Adrenal gland (tissue), 12 donors: ENCODE data around the gene C3. TPM values are rescaled to one million over a fixed set of nuclear protein-coding genes. Genes with fewer than 3 reads are reported as not detected.
"Not testable (repeated sequence)": the region's sequence is repeated elsewhere in the genome, so short reads cannot be mapped to it uniquely, and the experiment has no call there.

Experiments
- DNase-seq, 7 donors: peaks; one replicate each; pipeline ENCODE4 v3.0.0-alpha.2; 2019 to 2020
- H3K27ac ChIP-seq, 5 donors: fragments of 200-600 bp; sonication (generic) in 4 of 5; 1 replicate in 3 of 5; 2 replicates in 2 of 5; pipeline versions ENCODE4 v1.5.1 to v1.8.0; 2016 to 2020; ENCODE audit warnings: mild to moderate bottlenecking in 1 of 5
- H3K27me3 ChIP-seq: fragments of 200-600 bp; 2 replicates; pipeline ENCODE4 v1.8.0; 2021
- H3K36me3 ChIP-seq, 2 donors: fragments of 200-600 bp; replicated peaks in 1 of 2; 1 replicate in 1 of 2; 2 replicates in 1 of 2; pipeline versions ENCODE4 v1.5.1 to v1.8.0; 2018 to 2022
- H3K4me1 ChIP-seq, 2 donors: fragments of 200-600 bp; replicated peaks in 1 of 2; 1 replicate in 1 of 2; 2 replicates in 1 of 2; pipeline versions ENCODE4 v1.5.1 to v1.8.0; 2018 to 2021
- H3K4me3 ChIP-seq, 4 donors: fragments of 200-600 bp; sonication (generic) in 3 of 4; one replicate each; pipeline ENCODE4 v1.5.1; 2016 to 2018
- H3K9me3 ChIP-seq, 3 donors: fragments of 200-600 bp; sonication (generic) in 1 of 3; replicated peaks in 1 of 3; 1 replicate in 2 of 3; 2 replicates in 1 of 3; pipeline versions ENCODE4 v1.5.1 to v1.8.0; 2016 to 2021
- POLR2A ChIP-seq, 2 donors: fragments of 450-650 bp; IDR thresholded peaks; one replicate each; pipeline ENCODE4 v1.6.1; 2017; ENCODE audit warnings: antibody characterized with exemption in 2 of 2, mild to moderate bottlenecking in 2 of 2, moderate library complexity in 1 of 2
- WGBS, 4 donors: extraction: QIAGEN DNeasy Blood & Tissue Kit in 2 of 4; methylation state at CpG; one replicate each; pipeline versions ENCODE4 v1.1.5 to v1.1.7; 2013 to 2017; 5-methylcytosine and 5-hydroxymethylcytosine counted together
- intact Hi-C, 2 donors: fragments of 100-400 bp; cut with DNase I; formaldehyde crosslinking; loops; one replicate each; pipeline versions ENCODE4 v1.14.1 to v1.15.0; 2022 to 2023
- polyA plus RNA-seq, 3 donors: library from polyadenylated mRNA; stranded (reverse); fragments of 200-250 nt in 2 of 3; fragments of 350-450 nt in 1 of 3; fragmentation: Illumina TruSeq in 1 of 3; extraction: RNeasy Lipid Tissue Mini Kit (QIAGEN cat#74804) in 1 of 3; gene quantifications; one replicate each; pipeline ENCODE4 v1.2.3, GENCODE V29; 2013 to 2014
- total RNA-seq, 9 donors: library from RNA; depleted of rRNA in 4 of 9; stranded (reverse); fragments of >200 nt in 4 of 9; fragments of 120-200 nt in 1 of 9; fragmentation: NEBNext Ultra II Directional in 1 of 9; extraction: Animal tissue kit (Norgen Biotek cat#: 25700) in 1 of 9; gene quantifications; one replicate each; pipeline versions ENCODE4 v1.1.0 to v1.2.4, GENCODE V29; 2013 to 2023
- TF ChIP-seq, protein P1 (sequence below), 6 experiments: fragments of 450-650 bp in 4 of 6; fragments of 200-600 bp in 2 of 6; sonication (generic) in 1 of 6; IDR thresholded peaks; 1 replicate in 5 of 6; 2 replicates in 1 of 6; pipeline versions ENCODE4 v1.5.1 to v1.8.0; 2016 to 2021; ENCODE audit warnings: antibody characterized with exemption in 6 of 6, mild to moderate bottlenecking in 2 of 6, moderate library complexity in 1 of 6
- donor health status: healthy with polysubstance abuse.
- donor health status: Bipolar disorder and iron deficiency.
- donor health status: DM: yes; HTN: yes; CAD: no.
- donor health status: DM: no; HTN: no; CAD: no.
- donor health status: DM: no; HTN: no; CAD: no.
- donor health status: DM: yes; HTN: yes; CAD: no.

Gene C3
- total and polyA plus RNA-seq, 12 donors: 2.4 to 5,179 (median 2,192) TPM

- intact Hi-C loops: no loop called here
- H3K36me3 ChIP-seq: no peaks in the 10 kb centered on the region
- no peaks in the 10 kb centered on the region for H3K27me3 ChIP-seq
- H3K4me3 ChIP-seq: no peak overlapping the region
- peaks cover 0 to 2% of the 10 kb centered on the region in 2 donors for H3K4me1 ChIP-seq
- H3K27ac ChIP-seq: no peak overlapping the region
- no peak for TF ChIP-seq POLR2A (IDR thresholded peaks at IDR 0.05)
- TF ChIP-seq, protein P1, sequence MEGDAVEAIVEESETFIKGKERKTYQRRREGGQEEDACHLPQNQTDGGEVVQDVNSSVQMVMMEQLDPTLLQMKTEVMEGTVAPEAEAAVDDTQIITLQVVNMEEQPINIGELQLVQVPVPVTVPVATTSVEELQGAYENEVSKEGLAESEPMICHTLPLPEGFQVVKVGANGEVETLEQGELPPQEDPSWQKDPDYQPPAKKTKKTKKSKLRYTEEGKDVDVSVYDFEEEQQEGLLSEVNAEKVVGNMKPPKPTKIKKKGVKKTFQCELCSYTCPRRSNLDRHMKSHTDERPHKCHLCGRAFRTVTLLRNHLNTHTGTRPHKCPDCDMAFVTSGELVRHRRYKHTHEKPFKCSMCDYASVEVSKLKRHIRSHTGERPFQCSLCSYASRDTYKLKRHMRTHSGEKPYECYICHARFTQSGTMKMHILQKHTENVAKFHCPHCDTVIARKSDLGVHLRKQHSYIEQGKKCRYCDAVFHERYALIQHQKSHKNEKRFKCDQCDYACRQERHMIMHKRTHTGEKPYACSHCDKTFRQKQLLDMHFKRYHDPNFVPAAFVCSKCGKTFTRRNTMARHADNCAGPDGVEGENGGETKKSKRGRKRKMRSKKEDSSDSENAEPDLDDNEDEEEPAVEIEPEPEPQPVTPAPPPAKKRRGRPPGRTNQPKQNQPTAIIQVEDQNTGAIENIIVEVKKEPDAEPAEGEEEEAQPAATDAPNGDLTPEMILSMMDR (IDR thresholded peaks at IDR 0.05): no peak
- H3K9me3 ChIP-seq: no peaks in the 10 kb centered on the region
- DNase-seq: no peak
- WGBS, 4 donors: 91 to 96% (median 95%) methylated on average over 10 to 17 of the region's 17 CpGs
Measured at GRCh38 chr19:6664916-6665315, 55.5 kb downstream of the C3 start.

DNA sequence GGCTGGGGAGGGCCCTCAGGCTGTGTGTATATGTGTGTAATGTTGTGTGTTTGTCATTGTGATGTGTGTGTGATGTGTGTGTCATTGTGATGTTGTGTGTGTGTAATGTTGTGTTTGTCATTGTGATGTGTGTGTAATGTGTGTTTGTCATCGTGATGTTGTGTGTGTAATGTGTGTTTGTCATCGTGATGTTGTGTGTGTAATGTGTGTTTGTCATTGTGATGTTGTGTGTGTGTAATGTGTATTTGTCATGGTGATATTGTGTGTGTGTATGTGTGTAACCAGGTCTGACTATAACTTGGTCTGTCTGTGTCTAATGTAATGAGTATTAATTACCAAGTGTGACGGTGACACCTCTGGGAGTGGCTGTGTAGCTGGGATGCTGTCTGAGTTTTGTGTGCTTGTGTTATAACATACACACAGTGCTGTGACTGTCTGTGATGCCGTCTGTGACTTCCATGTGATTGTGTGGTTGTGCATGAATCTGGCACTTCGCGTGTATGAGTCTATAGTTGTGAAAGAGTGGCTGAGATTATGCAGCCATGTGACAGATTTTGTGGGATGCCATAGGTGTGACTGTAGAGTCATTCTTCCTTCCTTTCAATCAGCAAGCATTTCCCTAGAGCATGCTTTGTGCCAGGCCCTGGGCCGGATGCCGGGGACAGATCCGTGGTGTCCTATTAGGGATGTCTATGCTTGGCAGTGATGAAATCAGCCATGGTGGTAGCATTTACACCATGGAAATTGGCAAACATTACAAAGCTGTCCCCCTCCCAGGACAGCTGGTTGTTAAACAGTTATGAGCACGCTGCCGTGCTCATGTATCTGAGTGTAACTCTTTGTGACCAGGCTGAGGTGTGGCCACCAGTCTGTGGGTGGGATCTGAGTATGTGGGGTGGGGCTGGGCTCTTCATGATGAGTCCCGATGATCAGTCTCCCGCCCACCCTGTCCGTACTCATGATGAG is 56.9 kb downstream of the C3 start:
- intact Hi-C loops: no loop called here
- H3K4me1 ChIP-seq: peaks cover 0 to 3% of the 10 kb centered on the region in 2 donors
- no peaks in the 10 kb centered on the region for H3K9me3 ChIP-seq
- TF ChIP-seq, protein P1 (IDR thresholded peaks at IDR 0.05): no peak
- no peak for TF ChIP-seq POLR2A (IDR thresholded peaks at IDR 0.05)
- H3K4me3 ChIP-seq: no peak overlapping the region
- 70 to 82% (median 78%) methylated on average over 10 to 14 of the region's 14 CpGs for WGBS, 4 donors
- no peak for DNase-seq
- H3K27me3 ChIP-seq: no peaks in the 10 kb centered on the region
- H3K36me3 ChIP-seq: no peaks in the 10 kb centered on the region
- no peak overlapping the region for H3K27ac ChIP-seq

- Histone ChIP-seq H3K27ac (no peak overlapping the region), H3K27me3 (no peaks in the 10 kb centered on the region), H3K9me3 (no peaks in the 10 kb centered on the region), H3K4me3 (no peak overlapping the region), H3K36me3 (no peaks in the 10 kb centered on the region), H3K4me1 (peaks cover 0 to 3% of the 10 kb centered on the region in 2 donors)
- DNase-seq: no peak
- intact Hi-C loops: no loop called here
- no peak for TF ChIP-seq POLR2A (IDR thresholded peaks at IDR 0.05)
- TF ChIP-seq, protein P1 (IDR thresholded peaks at IDR 0.05): no peak
- 72 to 83% (median 76%) methylated on average over 5 of the region's 5 CpGs for WGBS, 4 donors
Measured at GRCh38 chr19:6662702-6663101, 57.7 kb downstream of the C3 start.

GRCh38 chr19:6661509-6662244 is 58.8 kb downstream of the C3 start:
- H3K9me3 ChIP-seq, DNase-seq, H3K27me3 ChIP-seq, H3K4me1 ChIP-seq, H3K4me3 ChIP-seq, H3K27ac ChIP-seq, intact Hi-C loops, H3K36me3 ChIP-seq: not testable (repeated sequence)
- WGBS, 4 donors: 21 to 28% (median 26%) methylated on average over 9 to 10 of the region's 10 CpGs
